Tongue (tissue), 2 donors: ENCODE measurements around the gene PRKD2. TPM values are rescaled to one million over a fixed set of nuclear protein-coding genes. Genes with fewer than 3 reads are reported as not detected.
"Not testable (repeated sequence)": the region's sequence is repeated elsewhere in the genome, so short reads cannot be mapped to it uniquely, and the experiment has no call there.

Experiments
- DNase-seq: peaks from one replicate; pipeline ENCODE4 v3.0.0-alpha.2; 2015
- total RNA-seq: library from RNA; depleted of rRNA; stranded (reverse); fragments of >200 nt; gene quantifications from one replicate; pipeline ENCODE4 v1.2.3, GENCODE V29; 2014

The PRKD2 gene
- 26.1 TPM for total RNA-seq

DNA sequence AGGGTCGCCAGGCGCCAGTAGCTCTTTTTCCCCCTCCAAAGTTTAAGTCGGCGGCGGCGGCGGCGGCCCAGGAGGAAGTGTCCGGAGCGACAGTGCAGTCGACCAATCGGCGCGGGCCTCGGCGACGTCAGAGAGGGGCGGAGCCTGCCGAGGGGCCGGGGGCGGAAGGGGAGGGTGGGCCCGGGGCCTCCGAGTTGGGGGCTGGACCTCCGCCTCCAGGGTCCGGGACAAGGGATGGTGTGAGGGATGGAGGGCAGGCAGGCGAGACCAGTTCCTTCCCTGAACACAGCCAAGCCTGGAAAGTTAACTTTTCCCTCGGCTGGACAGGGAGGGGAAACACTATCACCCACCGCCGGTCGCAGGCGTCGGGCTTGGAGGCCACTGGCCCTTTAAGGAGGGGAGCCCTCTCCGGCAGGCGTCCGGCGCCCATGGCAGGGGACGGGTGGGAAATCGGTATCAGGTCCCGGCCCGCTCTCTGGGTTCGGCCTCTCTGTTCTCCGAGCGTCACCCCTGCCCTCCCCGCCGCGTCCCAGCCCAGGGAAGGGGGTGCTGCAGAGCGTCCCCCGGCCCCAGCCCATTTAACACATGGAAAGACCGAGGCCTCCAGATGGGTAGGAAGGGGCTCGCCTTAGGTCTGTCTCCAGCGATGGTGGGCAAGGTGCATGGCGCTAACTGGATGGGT, at the start of gene PRKD2:
Gene PRKD2, minus strand, starts transcription at position 81 of the 682 bp plus-strand sequence. CDS start 744 bp downstream, outside the sequence.
- DNase-seq: peak; percentile 95

GRCh38 chr19:46764817-46765291, 47.9 kb upstream of the PRKD2 start:
- DNase-seq: no peak

DNA sequence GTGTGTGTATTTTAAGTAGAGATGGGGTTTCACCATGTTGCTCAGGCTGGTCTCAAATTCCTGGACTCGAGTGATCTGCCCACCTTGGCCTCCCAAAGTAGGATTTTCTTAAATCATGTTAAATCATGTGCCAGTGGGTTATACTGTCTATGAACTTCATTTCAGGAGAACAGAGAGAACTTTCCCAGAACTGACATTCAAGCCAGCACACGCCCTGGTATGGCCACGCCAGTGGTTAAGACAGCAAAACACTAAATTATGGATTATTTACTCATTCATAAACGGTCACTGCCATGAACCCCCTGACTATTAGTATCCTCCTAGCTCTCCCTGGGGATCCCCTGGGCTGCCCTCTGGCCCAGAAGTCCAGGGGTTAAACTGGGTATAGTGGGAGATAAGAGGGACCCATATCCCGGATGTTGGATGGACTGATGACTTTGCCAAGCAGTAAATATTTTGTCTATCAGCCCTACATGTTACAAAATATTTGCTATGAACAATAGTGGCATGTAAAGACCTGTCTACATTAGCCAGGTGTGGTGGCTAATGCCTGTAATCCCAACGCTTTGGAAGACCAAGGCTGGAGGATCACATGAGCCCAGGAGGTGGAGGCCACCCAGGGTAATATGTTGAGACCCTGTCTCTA, 45.5 kb upstream of the PRKD2 start:
- no peak for DNase-seq

GRCh38 chr19:46761418-46761831, 44.5 kb upstream of the PRKD2 start:
- DNase-seq: peak; percentile 64

DNA sequence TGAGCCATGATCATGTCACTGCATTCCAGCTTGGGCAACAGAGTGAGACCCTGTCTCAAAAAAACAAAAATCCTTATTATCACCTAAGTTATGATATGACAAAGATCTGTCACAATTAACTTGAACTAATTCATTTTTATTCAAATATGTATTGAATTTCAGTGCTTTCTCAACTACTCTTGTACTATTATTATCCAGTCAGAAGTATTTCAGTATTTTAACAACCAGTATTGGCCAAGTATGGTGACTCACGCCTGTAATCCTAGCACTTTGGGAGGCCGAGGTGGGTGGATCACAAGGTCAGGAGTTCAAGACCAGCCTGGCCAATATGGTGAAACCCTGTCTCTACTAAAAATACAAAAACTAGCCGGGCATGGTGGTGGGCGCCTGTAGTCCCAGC, 44.0 kb upstream of the PRKD2 start:
- DNase-seq: not testable (repeated sequence)

- no peak for DNase-seq
Measured at GRCh38 chr19:46760363-46760762, 43.4 kb upstream of the PRKD2 start.

DNA sequence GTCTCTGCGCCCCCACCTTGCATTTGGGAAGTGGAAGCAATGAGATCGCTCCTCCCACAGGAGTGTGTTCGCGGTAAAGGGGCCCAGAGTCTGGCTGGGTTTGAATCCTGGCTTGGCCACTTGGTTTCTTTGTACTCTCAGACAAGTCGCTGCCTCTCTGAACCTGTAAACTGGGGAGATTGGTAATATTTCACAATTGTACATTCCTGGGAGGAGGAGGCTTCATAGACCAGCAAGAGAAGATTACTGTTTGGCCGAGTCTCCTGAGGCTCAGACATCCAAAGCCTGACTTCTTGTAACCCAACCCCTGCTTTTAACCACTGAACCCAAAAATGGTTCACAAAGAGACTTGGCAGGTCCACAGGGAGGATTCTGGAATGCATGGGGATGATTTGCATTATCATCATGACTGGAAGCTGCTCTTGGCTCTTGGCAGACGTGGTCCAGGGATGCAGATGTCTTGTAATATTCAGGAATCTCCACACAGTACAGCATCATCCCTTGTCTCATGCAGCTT, 43.0 kb upstream of the PRKD2 start:
- DNase-seq: peak; percentile 64

- DNase-seq: no peak
Measured at GRCh38 chr19:46759206-46759605, 42.3 kb upstream of the PRKD2 start.

DNA sequence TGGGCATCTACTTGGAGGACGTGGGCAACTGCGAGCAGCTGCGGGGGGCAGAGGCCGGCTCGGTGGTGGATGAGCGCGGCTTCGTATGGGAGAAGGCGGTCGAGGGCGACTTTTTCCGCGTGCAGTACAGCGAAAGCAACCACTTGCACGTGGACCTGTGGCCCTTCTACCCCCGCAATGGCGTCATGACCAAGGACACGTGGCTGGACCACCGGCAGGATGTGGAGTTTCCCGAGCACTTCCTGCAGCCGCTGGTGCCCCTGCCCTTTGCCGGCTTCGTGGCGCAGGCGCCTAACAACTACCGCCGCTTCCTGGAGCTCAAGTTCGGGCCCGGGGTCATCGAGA, 39.6 kb upstream of the PRKD2 start:
- DNase-seq: no peak

DNA sequence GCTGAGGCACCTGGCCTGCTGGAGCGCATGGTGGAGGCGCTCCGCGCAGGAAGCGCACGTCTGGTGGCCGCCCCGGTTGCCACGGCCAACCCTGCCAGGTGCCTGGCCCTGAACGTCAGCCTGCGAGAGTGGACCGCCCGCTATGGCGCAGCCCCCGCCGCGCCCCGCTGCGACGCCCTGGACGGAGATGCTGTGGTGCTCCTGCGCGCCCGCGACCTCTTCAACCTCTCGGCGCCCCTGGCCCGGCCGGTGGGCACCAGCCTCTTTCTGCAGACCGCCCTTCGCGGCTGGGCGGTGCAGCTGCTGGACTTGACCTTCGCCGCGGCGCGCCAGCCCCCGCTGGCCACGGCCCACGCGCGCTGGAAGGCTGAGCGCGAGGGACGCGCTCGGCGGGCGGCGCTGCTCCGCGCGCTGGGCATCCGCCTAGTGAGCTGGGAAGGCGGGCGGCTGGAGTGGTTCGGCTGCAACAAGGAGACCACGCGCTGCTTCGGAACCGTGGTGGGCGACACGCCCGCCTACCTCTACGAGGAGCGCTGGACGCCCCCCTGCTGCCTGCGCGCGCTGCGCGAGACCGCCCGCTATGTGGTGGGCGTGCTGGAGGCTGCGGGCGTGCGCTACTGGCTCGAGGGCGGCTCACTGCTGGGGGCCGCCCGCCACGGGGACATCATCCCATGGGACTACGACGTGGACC, 39.1 kb upstream of the PRKD2 start:
- no peak for DNase-seq

- DNase-seq: no peak
Measured at GRCh38 chr19:46755077-46755852, 38.4 kb upstream of the PRKD2 start.

DNA sequence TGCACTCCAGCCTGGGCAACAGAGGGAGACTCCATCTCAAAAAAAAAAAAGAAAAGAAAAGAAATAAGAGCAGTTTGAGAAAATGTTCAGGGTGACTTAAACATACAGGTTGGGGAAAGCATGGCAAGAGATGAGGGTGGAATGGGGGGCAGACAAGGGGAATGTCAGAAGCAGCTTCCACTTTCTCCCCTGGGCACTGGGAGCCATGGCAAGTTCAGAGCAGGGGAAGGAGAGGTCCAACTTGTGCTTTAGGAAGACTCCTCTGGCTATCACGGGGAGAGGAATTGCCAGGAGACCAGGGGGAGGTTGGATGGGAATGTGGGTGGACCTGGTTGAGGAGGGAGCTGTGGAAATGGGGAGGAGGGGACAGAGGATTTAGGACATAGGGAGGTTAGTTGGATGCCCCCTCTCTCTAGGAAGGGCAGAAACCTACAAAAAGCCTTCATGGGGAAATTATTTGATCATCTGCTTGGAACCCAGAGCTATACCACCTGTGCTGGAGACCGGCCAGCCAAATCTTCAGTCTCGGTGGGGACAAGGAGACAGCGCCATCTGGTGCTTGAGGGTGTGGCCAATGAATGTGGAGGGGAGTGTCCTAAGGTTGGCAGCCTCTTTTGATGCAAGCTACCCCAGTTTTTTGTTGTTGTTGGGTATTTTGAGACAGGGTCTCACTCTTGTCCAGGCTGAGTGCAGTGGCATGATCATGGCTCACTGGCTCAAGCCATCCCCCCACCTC, 36.7 kb upstream of the PRKD2 start:
- peak; percentile 71 for DNase-seq

DNA sequence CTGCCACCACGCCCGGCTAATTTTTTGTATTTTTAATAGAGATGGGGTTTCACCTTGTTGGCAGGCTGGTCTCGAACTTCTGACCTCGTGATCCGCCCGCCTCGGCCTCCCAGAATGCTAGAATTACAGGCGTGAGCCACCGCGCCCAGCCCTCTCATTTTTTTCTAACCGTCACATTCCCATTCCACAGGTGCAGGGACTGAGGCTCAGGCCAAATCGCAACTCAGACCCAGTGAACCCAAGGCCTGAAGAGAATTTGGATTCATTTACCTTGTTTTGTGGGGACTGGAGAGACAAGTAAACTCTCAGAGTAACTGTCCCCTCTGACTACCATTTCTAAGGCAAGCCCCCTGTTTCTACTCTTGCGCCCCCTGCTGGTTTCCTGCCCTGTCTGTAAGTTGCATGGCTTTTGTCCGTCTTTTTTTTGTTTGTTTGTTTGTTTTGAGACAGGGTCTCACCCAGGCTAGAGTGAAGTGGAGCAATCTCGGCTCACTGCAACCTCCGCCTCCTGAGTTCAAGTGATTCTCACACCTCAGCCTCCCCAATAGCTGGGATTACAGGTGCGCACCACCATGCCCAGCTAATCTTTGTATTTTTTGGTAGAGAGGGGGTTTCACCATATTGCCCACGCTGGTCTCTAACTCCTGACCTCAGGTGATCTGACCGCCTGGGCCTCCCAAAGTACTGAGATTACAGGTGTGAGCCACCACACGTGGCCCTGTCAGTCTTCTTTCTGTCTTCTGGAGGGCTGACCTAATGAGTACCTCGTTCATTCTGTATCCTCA, 31.6 kb upstream of the PRKD2 start:
- peak; percentile 69 for DNase-seq

DNA sequence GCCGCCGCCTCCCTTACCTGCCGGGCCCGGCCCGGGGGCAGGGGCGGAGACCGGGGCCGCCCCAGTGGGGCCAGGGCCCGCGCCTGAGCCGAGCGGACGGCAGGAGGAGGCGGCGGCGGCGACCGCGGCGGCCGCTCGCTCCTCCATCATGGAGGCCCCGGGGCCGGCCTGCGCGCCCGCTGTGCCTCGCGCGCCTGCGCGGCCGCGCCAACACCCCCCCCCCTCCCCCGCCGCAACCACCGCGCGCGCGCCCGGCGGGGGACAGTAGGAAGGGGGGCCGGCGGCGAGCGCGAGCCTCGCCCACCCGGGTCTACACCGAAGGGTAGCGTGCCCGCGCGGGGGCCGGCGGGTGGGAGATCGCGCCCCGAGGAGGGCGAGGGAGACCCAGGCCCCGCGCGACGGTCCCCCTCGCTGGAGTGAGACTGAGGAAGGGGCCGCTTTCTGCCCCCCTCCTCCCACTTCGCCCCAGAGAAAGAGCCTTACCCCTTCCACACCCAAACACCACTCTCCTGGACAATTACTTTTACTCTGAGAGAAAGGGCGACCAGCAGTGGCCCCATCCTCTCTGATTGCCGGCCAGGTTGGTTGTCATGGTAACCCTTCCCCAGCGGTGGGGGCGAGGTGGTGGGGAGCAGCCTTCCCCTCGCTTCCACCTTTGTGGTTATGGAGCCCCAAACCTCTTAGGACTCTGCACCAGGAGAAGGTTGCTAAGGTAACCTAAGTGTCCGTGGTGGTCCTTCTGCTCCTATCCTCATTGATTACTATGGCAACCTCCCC, 29.6 kb upstream of the PRKD2 start, which contains the start of gene STRN4:
Gene STRN4, minus strand, starts transcription at position 170 of the 777 bp plus-strand sequence. Its CDS starts 20 bp downstream, at position 150.
- DNase-seq: peak; percentile 84

GRCh38 chr19:46745521-46746280, 28.8 kb upstream of the PRKD2 start, which contains the start of gene FKRP:
TSS of gene FKRP (plus strand) at chr19:46746057. CDS start at chr19:46755451, 9,394 bp downstream.
- DNase-seq: peak; percentile 59

- DNase-seq: no peak
Measured at GRCh38 chr19:46745030-46745429, 28.1 kb upstream of the PRKD2 start.

GRCh38 chr19:46744005-46744691, 27.2 kb upstream of the PRKD2 start:
- DNase-seq: no peak

DNA sequence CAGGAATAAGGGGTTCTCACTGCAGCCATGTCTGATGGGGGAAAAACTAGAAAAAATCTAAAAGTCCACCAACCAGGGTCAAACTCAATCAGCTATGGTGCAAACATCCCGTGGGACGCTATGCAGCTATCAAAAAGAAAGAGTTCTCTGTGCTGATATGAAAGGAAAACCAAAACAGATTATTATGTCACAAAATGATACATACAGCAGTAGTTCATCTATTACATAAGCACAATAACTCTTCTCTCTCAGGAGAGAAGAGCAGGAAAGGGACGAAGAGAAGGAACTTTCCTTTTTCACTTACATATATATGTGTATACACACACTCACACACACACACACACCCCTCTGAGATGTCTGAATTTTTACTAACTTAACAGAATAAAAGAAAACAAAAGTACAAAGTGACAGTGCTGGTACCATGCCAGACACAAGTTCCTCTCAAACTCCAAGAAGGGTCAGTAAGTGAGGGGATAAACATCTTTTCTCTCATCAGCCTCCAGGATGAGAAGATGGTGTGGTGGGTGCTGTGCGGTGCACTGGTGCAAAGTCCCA, 26.1 kb upstream of the PRKD2 start:
- no peak for DNase-seq
